ENCODE data around the gene MYO5B.

Gene MYO5B

GRCh38 chr18:50011813-50012435 lies 183.0 kb downstream of the MYO5B start:
- DNase-seq (ENCODE audit: low spot score), result no peak

GRCh38 chr18:50009773-50010335 lies 185.1 kb downstream of the MYO5B start:
- DNase-seq (ENCODE audit: low spot score), result peak; percentile 2

DNA sequence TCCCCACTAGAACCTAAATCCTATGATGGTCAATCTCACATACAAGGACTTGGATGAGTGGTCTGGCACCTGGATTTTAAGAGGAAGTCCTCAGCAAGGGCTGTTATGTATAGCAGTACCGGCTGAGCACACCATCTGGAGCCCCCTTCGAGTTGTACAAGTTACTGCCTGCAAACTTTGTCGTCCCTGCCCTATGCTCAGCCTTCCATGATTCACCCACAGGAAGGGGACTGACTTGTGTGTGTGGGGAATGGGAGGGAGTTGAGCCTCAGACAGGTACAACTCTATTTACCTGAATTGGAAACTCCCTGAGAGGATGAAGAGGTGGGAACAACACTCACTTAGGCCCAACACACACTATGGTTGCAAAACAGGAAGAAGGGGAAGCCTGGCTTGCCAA lies 186.6 kb downstream of the MYO5B start:
- no peak for DNase-seq (ENCODE audit: low spot score)

DNA sequence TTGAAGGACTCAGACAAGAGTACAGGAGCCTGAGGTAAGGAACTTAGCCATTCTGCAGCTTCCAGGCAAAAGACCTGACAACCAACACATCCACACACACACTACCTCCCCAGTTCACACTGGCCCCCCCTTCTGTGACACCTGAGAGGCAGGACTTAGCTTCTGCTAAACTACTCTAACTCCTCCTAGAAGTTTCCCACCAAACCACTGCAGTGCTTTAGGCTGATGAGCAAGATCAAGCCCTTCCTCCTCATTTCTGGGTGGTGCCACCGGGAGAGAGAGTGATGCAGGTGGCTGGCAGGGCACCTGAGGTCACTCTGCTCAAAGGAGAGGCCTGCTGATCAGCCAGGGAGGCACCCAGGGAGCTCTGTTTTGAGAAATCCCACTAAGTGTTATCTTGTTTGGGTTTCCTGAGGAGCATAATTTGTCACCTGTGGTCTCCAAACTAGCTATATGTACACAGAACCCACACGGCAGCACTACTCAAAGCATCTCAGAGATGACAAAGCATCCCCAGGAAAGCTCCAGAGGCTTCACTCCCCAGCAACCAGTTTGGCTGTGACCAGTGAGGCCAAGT lies 188.4 kb downstream of the MYO5B start:
- DNase-seq (ENCODE audit: low spot score), result no peak

GRCh38 chr18:50004013-50004412 lies 190.9 kb downstream of the MYO5B start:
- no peak for DNase-seq (ENCODE audit: low spot score)

GRCh38 chr18:50002781-50003180 lies 192.2 kb downstream of the MYO5B start:
- no peak for DNase-seq (ENCODE audit: low spot score)

- DNase-seq (ENCODE audit: low spot score), result no peak
Measured at GRCh38 chr18:50000227-50000626, 194.7 kb downstream of the MYO5B start.

GRCh38 chr18:49999128-49999527 lies 195.8 kb downstream of the MYO5B start:
- DNase-seq (ENCODE audit: low spot score), result no peak

DNA sequence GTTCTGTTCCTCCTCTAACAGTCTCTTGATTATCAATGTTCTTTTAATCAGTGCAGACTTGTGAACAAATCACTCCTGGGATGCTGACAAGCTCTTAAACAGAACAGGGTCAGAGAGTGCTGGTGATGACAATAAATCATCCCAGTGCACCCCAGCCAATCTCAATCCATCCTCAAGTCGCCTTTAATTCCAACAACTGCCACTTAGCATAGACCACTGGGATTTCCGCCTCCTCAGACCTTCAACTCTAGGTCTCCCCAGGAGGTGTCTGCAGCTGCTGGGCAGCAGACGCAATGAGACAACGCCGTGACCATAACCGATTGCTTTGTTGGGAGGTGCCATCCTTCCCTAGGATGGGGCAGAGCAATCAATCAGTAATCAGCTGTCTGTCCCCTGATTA lies 197.4 kb downstream of the MYO5B start:
- no peak for DNase-seq (ENCODE audit: low spot score)

DNA sequence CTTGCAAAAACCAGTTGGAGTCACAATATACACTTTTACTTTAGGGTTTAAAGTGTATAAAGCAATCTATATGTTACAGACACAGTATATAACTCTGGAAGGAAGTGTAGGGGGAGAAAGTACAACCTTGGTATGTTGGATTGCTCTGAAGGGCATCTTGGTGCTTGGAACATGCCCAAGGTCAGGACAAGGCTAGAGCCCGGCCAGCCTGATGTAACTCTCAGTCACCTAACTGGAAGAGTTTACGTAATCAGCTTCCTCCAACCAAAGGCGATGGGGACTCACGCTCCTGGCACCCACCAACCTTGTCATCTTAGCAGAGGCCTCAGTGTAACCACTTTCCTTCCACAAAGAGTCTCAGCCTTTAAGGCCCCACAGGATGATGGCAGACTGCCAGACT lies 200.5 kb downstream of the MYO5B start:
- no peak for DNase-seq (ENCODE audit: low spot score)

DNA sequence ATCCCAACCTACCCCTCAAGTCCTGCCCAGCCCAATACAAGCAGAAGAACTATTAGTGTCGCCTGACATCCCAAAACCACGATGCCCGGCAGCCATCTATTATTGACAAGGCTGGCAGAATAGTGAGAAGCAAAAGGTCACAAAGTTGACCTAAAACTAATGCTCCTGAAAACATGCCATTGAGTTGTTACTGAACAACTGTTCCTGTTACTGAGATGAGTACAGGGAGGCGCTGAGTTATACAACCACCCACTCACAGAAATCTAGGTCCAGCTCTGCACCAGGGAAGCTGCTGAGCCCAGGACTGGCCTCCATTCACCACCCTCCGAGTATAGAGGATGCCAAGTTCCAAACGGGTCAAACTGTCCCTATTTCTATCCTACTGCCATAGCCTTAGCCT lies 201.6 kb downstream of the MYO5B start:
- DNase-seq (ENCODE audit: low spot score), result no peak

DNA sequence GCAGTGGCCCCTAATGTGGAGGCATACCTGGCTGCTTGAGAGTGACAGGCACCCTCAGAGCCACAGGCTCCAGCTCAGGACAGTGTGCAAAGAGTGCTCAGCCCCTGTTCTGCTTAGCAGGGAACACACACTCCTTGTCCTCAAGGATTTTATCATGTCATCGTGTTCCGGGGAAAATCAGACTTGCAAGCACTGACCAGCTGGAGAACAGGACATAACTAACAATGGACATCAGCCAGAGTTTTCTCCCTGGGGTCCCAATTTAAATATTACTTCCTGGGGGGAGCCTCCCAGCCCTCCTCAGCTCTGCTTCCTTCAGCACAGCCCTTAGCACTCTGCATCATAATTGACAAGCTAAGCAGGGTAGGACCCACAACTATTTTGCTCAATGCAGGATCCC lies 206.2 kb downstream of the MYO5B start:
- no peak for DNase-seq (ENCODE audit: low spot score)

GRCh38 chr18:49988101-49988500 lies 206.8 kb downstream of the MYO5B start:
- DNase-seq (ENCODE audit: low spot score), result no peak

GRCh38 chr18:49985236-49985635 lies 209.7 kb downstream of the MYO5B start:
- no peak for DNase-seq (ENCODE audit: low spot score)

DNA sequence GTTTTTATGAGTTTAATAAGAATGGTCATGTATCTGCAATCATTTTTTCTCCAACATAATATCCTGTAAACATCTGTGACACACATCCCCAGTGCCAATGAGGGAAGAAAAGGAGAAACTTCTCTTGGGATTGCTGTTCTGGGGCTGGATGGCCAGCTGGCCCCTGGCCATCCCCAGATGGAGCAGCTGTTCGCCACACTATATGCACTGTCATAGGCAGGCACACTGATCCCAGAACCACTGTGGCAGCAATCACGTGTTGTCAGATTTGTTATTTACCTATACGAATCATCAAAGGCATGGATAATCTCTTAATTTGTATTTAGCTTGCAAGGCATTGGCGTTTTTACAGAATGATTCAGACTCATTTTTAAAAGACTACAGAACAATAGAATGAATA lies 214.1 kb downstream of the MYO5B start:
- DNase-seq (ENCODE audit: low spot score), result no peak

- peak; percentile 8 for DNase-seq (ENCODE audit: low spot score)
Measured at GRCh38 chr18:49976795-49977560, 218.0 kb downstream of the MYO5B start.

- no peak for DNase-seq (ENCODE audit: low spot score)
Measured at GRCh38 chr18:49976001-49976400, 218.9 kb downstream of the MYO5B start.

- DNase-seq (ENCODE audit: low spot score), result no peak
Measured at GRCh38 chr18:49974079-49974478, 220.9 kb downstream of the MYO5B start.

- no peak for DNase-seq (ENCODE audit: low spot score)
Measured at GRCh38 chr18:49973592-49973991, 221.4 kb downstream of the MYO5B start.

- DNase-seq (ENCODE audit: low spot score), result no peak
Measured at GRCh38 chr18:49972535-49972934, 222.4 kb downstream of the MYO5B start.

- DNase-seq (ENCODE audit: low spot score), result no peak
Measured at GRCh38 chr18:49971462-49971861, 223.5 kb downstream of the MYO5B start.

- no peak for DNase-seq (ENCODE audit: low spot score)
Measured at GRCh38 chr18:49970319-49970718, 224.6 kb downstream of the MYO5B start.

- DNase-seq (ENCODE audit: low spot score), result no peak
Measured at GRCh38 chr18:49968644-49969309, 226.2 kb downstream of the MYO5B start.
